ENCODE measurements around the gene ZDHHC1.

GRCh38 chr16:67463691-67464090, 47.4 kb upstream of the ZDHHC1 start:
- TF ChIP-seq CTCF (IDR thresholded peaks at IDR 0.05), result no peak
- no peak for TF ChIP-seq POLR2A (IDR thresholded peaks at IDR 0.05)
